ENCODE results near the gene PRR19. TPM values are rescaled to one million over a fixed set of nuclear protein-coding genes. Genes with fewer than 3 reads are reported as not detected.
A peak's percentile ranks its signal among the peaks of the same experiment; 100 is the strongest.

Gene PRR19
- total RNA-seq, 4 donors from 2014 or later = 0.17 to 0.50 TPM; not detected in 2

GRCh38 chr19:42270346-42271044 lies 31.4 kb upstream of the PRR19 start:
- intact Hi-C loops (cut with DNase I) = no loop called here
- no peak for DNase-seq (ENCODE audit: extremely low spot score)
- Histone ChIP-seq H3K4me3 (peak overlapping the region; percentile 67 to 77 (median 72)), H3K36me3 (peaks cover 21 to 40% (median 38%) of the 10 kb centered on the region in 4 donors), H3K9me3 (no peaks in the 10 kb centered on the region), H3K27me3 (no peaks in the 10 kb centered on the region), H3K4me1 (peaks cover 29 to 64% (median 57%) of the 10 kb centered on the region in 4 donors), H3K27ac (replicated peaks in 1 of 4) (peak overlapping the region; percentile 93 to 96 (median 94))
- TF ChIP-seq POLR2AphosphoS5 (IDR thresholded peaks at IDR 0.05) (peak; percentile 80 to 82), CTCF (IDR thresholded peaks at IDR 0.05) (no peak), POLR2A (IDR thresholded peaks at IDR 0.05; ENCODE audit: low read depth) (no peak), EP300 (IDR thresholded peaks at IDR 0.05) (no peak)
- 22% methylated on average over 13 of the region's 18 CpGs for WGBS

GRCh38 chr19:42271045-42271419 lies 30.9 kb upstream of the PRR19 start:
- TF ChIP-seq POLR2AphosphoS5 (IDR thresholded peaks at IDR 0.05) = no peak
- TF ChIP-seq POLR2A (IDR thresholded peaks at IDR 0.05; ENCODE audit: low read depth) = no peak
- TF ChIP-seq CTCF (IDR thresholded peaks at IDR 0.05) = no peak
- TF ChIP-seq EP300 (IDR thresholded peaks at IDR 0.05) = no peak
- Histone ChIP-seq H3K27ac (replicated peaks in 1 of 4) (peak overlapping the region; percentile 93 to 96 (median 94)), H3K4me3 (peak overlapping the region; percentile 67 to 77 (median 72)), H3K9me3 (no peaks in the 10 kb centered on the region), H3K27me3 (no peaks in the 10 kb centered on the region), H3K4me1 (peaks cover 34 to 68% (median 62%) of the 10 kb centered on the region in 4 donors), H3K36me3 (peaks cover 21 to 45% (median 38%) of the 10 kb centered on the region in 4 donors)
- WGBS = 30% methylated on average over 3 of the region's 3 CpGs
- intact Hi-C loops (cut with DNase I) = no loop called here
- no peak for DNase-seq (ENCODE audit: extremely low spot score)

- DNase-seq (ENCODE audit: extremely low spot score) = no peak
- peak overlapping the region in 3 of 4 donors; percentile 94 to 96 (median 95) for H3K27ac ChIP-seq (replicated peaks in 1 of 4)
- no peak overlapping the region for H3K4me3 ChIP-seq
- peaks cover 43 to 77% (median 72%) of the 10 kb centered on the region in 4 donors for H3K4me1 ChIP-seq
- peaks cover 21 to 54% (median 38%) of the 10 kb centered on the region in 4 donors for H3K36me3 ChIP-seq
- WGBS = 82% methylated on average over 17 of the region's 35 CpGs
- intact Hi-C loops (cut with DNase I) = no loop called here
- TF ChIP-seq POLR2AphosphoS5 (IDR thresholded peaks at IDR 0.05) (no peak), POLR2A (IDR thresholded peaks at IDR 0.05; ENCODE audit: low read depth) (no peak), CTCF (IDR thresholded peaks at IDR 0.05) (no peak)
- H3K9me3 ChIP-seq = no peaks in the 10 kb centered on the region
- H3K27me3 ChIP-seq = no peaks in the 10 kb centered on the region
Measured at GRCh38 chr19:42271861-42272534, 29.9 kb upstream of the PRR19 start.

GRCh38 chr19:42272535-42272897 lies 29.4 kb upstream of the PRR19 start:
- Histone ChIP-seq H3K36me3 (peaks cover 21 to 54% (median 38%) of the 10 kb centered on the region in 4 donors), H3K4me1 (peaks cover 47 to 80% (median 76%) of the 10 kb centered on the region in 4 donors), H3K27ac (replicated peaks in 1 of 4) (peak overlapping the region in 1 of 4 donors; percentile 17), H3K27me3 (no peaks in the 10 kb centered on the region), H3K9me3 (no peaks in the 10 kb centered on the region), H3K4me3 (no peak overlapping the region)
- no peak for TF ChIP-seq POLR2AphosphoS5 (IDR thresholded peaks at IDR 0.05)
- TF ChIP-seq CTCF (IDR thresholded peaks at IDR 0.05) = no peak
- no peak for TF ChIP-seq EP300 (IDR thresholded peaks at IDR 0.05)
- TF ChIP-seq POLR2A (IDR thresholded peaks at IDR 0.05; ENCODE audit: low read depth) = no peak
- DNase-seq (ENCODE audit: extremely low spot score) = no peak
- WGBS = 80% methylated on average over 2 of the region's 9 CpGs
- intact Hi-C loops (cut with DNase I) = no loop called here
